GM19043 (cell line): ENCODE results near the gene NOL3.

ENCODE experiments used
- ATAC-seq: cut with Tn5 transposase; IDR thresholded peaks from one replicate; pipeline ENCODE4 v1.9.1; 2021; ENCODE audit warnings: low read depth; ENCODE audit not compliant: unreplicated experiment

NOL3 gene

DNA sequence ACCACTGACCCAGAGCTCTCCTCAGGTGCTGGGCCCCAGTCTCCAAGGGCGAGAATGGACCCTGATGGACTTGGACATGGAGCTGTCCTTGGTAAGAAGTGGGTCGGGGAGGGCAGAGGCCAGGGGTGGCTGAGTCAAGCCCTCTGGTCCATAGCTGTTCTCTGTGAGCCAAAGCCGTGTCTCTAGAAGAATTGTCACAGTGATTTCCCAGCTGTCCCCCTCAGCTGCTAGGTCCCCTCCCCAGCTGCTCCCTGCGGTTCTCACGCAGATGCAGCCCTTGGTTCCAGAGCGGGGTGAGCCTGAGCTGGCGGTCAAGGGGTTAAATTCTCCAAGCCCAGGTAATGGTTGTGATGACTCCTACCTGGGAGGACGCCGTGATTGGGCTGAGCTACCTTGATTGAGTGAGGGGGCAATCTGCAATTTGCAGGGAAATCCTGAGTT, 1.3 kb upstream of the NOL3 start:
- ATAC-seq = no peak

DNA sequence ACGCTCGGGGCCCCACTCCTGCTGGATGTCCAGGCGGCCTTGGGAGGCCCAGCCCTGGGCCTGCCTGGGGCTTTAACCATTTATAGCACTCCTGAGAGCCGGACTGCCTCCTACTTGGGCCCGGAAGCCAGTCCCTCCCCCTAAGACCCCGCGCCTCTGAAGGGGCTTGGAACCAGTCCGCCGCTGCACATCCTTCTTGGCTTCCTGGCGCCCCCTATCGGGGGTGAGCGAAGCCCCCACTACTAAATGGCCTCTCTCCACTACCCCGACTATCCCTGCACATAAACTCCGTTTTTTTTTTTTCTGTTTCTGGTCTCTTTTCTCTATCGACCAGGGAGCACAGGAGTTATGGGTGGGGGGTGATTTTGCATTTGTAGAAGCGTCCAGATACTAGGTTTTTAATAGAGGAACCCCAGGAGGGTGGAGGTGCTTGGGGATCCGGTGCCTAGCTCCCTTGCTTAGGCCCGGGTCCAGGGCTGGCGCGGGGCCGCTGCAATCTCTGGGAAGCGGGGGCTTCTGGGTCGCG, 633 bp upstream of the NOL3 start:
- no peak for ATAC-seq

DNA sequence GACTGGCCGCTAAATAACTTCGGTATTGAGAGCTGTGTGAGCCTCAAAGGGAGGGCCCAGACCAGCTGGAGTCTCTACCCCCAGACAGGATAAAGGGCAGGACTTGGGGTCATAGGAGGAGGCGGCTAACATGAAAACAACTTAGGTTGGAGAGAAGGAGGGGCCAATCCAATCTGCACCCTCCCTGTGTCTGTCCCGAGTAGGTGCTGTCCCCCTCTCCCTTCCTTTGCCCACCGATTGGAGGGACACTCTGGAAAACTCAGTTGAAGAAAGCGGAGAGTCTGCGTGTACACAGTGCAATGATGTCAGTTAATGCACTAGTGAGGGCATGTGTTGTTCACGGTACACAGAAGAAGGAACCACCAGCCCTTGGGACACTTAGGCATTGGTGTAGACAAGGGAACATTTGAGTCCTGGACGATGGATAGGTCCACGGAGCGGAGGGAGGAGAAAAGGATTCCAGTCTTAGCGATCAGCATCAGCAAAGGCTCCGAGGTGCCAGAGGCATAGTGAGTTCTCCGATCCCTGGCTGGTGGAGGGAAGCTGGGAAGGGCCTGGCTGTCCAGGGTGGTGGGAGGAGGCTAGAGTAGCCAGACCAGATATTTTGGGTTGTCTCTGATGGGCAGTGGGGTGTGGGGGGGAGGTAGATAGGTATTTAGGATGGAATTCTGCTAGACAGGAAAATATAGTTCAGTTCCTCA, 761 bp downstream of the NOL3 start:
- ATAC-seq = no peak

DNA sequence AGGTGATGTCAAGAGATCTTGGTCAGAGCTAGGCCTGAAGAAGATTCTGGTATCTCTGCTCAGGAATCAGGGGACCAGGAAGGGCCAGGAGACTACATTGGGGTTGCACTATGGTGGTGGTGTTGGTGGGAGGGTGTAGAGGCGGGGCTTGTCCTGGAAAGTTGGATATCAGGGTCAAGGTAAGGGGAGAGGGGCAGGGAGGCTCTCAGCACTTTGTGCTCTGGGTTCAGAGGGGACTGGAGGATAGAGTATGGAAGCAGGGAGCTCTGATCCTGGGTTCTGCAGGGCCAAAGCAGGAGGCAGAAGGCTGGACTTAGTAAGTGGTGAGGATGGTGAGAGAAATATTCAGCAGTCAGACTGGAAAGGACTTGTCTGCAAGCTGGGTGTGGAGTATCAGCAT, 3.0 kb downstream of the NOL3 start:
- ATAC-seq = no peak

DNA sequence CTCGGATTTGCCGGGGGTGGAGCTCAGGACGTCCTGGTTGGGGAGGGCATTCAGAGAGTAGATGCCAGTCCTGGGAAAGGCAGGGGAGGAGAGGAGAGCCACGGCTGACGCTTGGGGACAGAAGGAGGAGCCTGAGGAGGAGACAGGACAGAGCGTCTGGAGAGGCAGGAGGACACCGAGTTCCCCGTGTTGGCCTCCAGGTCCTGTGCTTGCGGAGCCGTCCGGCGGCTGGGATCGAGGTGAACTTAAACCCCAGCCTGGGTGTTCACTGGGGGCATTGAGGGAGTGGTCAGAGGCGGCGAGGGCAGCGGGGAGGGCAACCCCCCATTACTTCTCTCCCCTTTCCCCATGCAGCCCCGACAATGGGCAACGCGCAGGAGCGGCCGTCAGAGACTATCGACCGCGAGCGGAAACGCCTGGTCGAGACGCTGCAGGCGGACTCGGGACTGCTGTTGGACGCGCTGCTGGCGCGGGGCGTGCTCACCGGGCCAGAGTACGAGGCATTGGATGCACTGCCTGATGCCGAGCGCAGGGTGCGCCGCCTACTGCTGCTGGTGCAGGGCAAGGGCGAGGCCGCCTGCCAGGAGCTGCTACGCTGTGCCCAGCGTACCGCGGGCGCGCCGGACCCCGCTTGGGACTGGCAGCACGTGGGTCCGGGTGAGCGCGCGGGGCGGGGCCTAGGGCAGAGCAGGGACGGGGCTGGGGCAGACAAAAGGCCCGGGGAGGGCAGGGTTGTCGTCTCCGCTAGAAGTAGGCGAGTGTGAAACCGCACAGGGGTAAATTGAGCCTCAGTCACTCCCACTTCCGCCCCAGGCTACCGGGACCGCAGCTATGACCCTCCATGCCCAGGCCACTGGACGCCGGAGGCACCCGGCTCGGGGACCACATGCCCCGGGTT, 3.7 kb downstream of the NOL3 start:
- ATAC-seq = peak; percentile 40

DNA sequence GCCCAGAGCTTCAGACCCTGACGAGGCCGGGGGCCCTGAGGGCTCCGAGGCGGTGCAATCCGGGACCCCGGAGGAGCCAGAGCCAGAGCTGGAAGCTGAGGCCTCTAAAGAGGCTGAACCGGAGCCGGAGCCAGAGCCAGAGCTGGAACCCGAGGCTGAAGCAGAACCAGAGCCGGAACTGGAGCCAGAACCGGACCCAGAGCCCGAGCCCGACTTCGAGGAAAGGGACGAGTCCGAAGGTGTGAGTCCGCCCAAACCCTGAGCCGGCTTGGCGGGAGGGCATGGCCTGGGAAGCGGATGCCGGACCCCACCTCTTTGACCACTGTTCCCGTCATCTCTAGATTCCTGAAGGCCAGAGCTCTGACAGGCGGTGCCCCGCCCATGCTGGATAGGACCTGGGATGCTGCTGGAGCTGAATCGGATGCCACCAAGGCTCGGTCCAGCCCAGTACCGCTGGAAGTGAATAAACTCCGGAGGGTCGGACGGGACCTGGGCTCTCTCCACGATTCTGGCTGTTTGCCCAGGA, 4.4 kb downstream of the NOL3 start:
- ATAC-seq = no peak

DNA sequence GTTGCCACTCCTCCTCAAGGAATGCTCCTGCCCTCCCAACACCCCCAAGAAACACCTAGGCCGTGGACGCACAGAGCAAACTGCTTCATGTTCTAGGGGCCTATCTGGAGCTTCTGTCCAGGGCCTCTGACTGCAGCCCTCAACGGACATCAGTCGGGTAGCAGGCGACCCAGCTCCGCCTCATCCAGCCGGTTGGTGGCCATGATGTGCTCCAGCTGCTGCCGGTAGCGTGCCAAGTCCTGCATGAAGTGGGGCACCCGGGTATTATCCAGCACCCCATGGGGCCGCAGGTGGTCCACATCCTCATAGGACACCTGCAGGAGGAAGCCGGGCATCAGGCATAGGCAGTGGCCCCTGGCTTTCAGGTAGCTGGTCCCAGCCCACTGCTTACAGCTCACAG, 6.3 kb downstream of the NOL3 start:
- ATAC-seq = no peak

DNA sequence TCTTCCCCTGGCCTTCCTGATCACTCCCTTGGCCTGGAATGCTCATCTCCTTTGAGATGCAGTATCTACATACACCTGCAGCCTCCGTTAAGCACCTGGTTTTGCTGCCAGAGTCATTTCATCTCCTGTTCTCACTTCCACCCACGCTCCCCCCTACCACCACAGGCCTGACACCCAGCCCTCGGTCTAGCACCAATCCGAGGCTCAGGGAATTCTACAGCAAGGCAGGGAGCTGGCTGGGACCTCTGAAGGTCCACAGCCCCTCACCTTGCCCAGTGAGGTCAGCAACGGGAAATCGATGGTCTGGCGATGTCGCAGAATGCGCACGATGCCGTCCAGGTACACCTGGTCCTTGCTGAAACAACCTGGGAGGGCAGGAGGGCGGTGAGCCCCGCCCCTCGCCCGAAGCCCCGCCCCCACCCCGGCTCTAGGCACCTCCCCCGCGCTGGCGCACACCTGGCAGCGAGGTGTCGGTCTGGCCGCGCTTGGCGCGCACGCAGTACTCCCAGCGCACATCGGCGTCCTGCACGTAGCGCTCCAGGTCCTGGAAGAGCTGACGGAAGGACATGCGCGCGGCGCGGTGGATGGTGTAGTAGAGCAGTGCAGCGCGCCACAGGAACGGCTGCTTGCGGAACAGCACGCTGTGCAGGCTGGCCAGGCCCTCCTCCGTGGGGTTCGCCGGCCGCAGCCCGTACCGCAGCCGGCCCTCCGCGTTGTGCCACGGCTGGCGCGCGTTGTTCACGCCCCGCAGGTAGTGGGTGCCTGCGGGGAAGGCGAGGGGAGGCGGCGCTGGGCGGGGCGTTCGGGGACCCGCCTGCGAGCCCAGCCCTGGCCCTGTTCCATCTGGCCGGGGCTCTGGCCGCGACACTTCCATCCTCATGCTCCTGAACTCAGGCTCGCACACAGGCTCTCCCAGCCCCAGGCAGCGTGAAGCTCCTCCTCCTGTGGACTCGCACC, 7.7 kb downstream of the NOL3 start:
- ATAC-seq = no peak

DNA sequence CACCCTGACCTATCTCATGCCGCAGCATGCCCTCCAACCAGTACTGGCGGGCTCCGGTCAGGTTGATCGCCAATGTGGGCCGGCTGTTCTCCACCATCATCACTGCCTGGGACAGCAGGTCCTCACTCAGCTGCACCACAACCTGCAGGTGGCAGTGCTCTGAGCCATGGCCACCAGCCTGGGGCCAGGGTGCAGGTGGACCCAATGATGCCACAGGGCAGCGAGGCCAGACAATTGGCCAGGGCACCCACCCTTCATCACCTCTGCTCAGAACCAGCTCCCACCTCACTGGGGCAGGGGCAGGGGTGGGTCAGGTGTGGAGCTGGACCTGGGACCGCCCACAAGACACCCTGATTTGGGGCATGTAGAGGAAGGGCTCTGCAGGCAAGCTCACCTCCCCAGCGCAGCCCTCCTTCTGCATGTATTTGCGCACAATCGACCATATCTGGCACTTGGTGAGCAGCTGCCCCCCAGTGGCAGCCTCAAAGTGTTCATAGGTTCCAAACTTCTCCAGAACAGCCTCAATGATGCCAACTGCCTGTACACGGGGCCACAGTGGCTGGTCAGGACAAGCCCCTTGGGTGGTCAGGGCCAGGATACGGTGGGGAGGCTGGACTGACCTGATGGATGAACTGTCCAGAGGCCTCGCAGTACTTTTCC, 9.2 kb downstream of the NOL3 start:
- ATAC-seq = no peak

DNA sequence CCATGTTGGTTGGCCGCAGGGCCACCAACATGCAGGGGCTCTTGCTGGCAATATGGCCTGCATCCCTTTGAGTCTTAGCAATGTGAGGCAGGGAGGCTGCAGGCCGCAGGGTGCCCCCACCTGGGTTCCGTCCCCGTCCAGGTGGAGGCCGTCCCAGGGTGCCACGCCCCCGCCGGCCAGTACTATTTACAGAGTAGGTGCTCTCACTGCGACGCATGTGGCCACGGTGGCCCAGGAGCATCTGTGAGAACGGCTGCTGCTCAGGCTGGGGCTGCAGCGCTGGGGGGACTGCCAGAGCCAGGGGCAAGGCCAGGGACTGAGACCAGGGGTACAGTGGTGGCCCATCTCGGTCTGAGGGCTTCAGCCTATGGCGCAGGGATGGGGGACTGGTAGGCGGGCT, 9.8 kb downstream of the NOL3 start:
- ATAC-seq = no peak

DNA sequence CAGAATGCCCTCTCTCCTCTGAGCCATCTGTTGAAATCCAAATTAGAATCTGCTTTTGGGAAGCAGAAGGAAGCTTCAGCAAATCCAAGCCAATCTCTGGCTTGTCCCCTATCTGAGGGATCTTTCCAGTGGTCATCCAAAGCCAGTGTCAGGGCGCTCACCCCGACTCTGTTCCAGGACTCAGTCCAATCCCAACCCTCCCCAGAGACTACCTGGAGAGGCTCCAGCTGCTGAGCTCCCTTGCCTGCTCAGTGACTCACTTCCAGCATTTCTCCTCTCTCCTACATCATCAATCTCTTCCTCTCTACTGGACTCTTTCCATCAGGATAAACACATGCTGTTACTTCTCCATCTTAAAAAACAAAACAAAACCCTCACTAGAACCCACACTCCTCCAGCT, 11.0 kb downstream of the NOL3 start:
- ATAC-seq = no peak

DNA sequence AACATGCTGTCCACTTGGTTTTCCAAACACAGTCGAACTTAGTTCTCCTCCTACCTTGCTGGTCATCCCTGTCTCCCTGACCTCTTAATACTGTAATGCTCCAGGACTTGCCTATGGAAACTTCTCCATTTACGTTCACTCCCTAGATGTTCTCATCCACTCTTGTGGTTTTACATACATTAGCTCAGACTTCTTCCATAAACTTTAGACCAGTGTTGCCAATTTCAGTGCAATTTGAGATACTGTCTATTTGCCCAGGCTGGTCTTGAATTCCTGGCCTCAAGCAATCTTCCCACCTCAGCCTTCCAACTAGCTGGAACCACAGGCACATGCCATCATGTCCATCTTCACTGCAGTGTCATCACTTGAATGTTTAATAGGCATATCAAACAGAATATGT, 11.9 kb downstream of the NOL3 start:
- no peak for ATAC-seq

DNA sequence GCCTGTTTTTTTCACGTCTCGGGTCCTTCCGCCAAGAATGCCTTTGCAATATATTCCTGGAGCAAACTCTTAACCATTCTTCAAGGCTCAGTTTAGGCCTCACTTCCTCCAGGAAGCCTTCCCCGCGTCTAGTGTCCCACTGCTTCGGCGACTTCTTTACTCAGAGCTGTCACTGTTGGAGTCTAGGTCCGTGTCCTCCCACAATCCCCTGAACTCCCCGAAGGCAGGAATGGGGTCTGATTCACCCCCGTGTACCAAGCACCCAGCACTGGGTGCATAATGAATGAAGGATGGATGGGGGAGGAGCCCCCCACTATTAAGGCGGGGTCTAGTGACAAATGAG, 12.9 kb downstream of the NOL3 start:
- no peak for ATAC-seq

DNA sequence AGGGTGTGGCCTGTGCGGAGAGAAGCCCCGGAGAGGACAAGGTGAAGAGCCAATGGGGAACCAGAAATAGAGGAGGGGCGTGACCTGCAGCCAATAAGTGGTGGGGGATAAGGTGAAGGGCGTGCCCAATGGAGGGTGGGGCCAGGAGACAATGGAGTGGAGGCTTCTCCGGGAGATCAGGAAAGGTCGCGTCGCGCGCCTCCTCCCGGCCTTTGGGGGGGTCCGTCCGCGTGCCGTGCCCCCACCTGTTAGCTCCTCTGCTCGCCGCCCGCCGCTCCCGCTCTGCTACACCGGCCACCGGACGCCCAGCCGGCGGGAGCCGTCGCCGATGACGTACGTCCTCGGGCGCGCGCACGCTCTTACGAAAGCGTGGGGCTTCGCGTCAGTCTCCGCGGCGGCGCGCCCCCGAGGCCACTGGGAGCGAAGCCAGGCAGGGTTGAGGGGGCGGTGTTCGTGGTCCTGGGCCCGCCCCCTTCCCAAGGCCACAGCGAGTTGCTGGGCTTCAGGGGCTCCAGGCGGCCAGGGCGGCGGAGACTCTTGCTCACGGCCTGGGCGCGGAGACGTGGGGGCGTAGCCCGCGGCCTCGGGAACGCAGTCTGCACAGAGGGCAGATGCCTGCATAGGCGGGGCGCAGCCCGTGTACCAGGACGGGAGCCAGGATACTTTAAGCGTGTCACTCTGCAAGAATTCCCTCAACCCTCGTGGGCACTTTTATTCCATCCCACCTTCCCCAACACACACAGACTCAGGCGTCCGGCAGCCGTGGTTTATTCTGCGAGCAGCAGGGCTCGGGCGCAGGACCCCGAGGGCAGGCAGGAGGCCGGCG, 13.5 kb downstream of the NOL3 start, which contains the start of gene MATCAP1:
Gene MATCAP1, minus strand, starts transcription at position 337 of the 826 bp plus-strand sequence. CDS start 3,353 bp downstream, outside the sequence.
- peak; percentile 93 for ATAC-seq

DNA sequence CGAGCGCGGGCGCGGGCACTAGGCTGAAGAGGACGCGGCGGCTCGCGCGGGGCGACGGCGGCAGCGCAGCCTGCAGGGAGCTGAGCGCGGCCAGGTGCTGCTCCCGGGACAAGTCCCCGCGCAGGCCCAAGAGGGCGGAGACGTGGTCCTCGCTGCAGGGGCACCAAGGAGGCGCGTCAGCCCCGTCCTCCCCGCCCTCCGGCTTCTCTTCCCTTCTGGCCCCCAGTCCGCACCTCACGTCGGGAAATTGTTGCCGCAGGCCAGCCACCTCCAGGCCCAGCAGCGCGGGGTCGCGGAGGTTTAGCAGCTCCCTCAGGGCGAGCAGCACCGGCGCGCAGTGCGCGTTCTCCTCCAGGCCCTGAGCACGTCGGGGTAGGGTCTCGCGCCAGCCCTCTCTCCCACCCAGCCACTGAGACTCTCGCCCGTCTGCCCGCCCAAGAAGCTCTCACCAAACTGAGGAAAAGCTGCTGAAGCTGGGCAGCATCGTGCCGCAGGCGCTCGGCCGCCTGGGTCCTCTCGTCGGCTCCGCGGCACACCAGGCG, 14.2 kb downstream of the NOL3 start:
- ATAC-seq = no peak

DNA sequence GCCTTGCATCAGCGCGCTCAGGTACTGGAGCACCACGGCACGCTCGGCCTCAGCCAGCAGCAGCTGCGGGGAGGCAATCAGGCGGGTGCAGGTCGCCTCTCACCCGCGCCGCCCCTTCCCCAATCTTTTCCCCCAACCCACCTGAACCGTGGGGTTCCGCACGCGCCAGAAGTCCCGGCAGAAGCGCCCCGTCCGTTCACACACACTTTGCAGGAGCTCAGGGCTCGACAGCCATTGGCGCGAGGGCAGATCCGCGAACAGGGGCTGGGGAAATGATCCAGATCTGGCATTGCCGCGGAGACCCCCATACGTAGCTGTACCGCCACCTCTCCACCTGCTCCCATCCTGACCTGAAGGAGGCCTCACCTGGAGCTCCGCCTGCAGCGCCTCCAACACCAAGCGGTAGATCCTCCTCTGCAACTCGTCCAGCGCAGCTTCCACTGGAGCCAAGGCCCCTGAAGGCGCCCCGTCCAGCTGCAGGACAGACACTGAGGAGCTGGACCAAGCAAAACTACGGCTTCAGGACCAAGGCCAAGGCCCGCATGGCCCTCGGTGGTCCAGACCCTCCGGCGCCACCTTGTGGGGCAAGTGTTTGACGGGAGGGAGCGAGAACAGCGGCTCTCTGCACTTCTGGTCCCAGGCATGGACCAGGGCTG, 14.8 kb downstream of the NOL3 start:
- ATAC-seq = no peak

DNA sequence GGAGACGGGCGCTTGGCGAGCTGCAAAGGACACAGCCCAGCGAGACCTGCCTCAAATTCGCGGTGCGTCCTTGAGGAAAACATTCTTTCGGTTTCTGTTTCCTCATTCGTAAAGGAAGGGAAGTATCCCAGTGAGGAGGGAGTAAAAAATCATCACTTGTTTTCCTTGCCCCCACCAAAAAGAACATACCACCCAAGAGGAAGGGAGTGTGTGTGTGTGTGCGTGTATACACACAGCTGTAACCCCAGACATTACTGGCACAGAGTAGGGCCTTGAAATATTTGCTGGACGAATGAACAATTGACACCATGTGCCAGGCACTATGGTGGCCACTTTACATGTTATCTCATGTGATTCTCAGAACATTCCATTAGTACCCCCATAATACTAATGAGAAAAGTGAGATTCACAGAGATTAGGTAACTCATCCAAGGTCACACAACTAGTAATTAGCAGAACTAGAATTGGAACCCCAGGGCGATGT, 15.4 kb downstream of the NOL3 start:
- ATAC-seq = no peak

DNA sequence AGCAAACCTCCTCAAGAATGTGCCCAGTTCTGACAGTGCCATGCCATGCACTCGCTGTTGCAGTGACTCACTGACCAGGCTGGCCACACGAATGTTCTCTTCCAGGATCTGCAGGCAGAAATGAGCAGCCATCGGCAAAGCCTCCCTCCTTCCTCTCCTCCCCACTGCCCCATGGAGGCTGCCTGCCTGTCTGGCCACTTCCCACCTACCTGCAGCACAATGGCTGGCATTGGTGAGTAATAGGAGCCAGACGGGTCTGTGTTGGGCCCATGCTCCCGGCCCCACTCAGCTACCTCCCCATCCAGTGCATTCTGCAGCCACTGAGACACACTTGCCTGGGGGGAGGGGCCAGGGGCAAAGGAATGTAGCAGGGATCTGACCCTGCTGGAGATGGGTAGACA, 16.2 kb downstream of the NOL3 start:
- ATAC-seq = no peak
